GM23338 (cell line): ENCODE results near the gene PTP4A2. TPM values are rescaled to one million over a fixed set of nuclear protein-coding genes. Genes with fewer than 3 reads are reported as not detected.

Experiments used
- ATAC-seq: fragments of 200-7000 bp; cut with Tn5 transposase; 3 replicates; pipeline ENCODE4 v1.9.1; 2020
- DNase-seq: peaks from one replicate; pipeline ENCODE4 v3.0.0-alpha.2; 2015; ENCODE audit warnings: low spot score
- H2AFZ ChIP-seq: fragments of 200-600 bp; sonication (generic); 2 replicates; pipeline ENCODE4 v1.8.0; 2016; ENCODE audit warnings: antibody characterized with exemption, mild to moderate bottlenecking, moderate library complexity
- H3F3A ChIP-seq: fragments of 200-600 bp; sonication (generic); replicated peaks from 2 replicates; pipeline ENCODE4 v1.8.0; 2017; ENCODE audit warnings: antibody characterized with exemption, mixed run types, low read depth
- H3K27ac ChIP-seq: fragments of 200-600 bp; sonication (generic); 2 replicates; pipeline ENCODE4 v1.6.1; 2016; ENCODE audit warnings: low read depth
- H3K27me3 ChIP-seq: fragments of 200-600 bp; sonication (generic); 2 replicates; pipeline ENCODE4 v1.8.0; 2016; ENCODE audit warnings: mild to moderate bottlenecking, mixed run types, moderate library complexity; ENCODE audit not compliant: insufficient read depth
- H3K36me3 ChIP-seq: fragments of 200-600 bp; sonication (generic); 2 replicates; pipeline ENCODE4 v1.8.0; 2016; ENCODE audit warnings: mild to moderate bottlenecking; ENCODE audit not compliant: insufficient read depth
- H3K4me1 ChIP-seq: fragments of 200-600 bp; sonication (generic); 2 replicates; pipeline ENCODE4 v1.8.0; 2016; ENCODE audit warnings: mild to moderate bottlenecking, moderate library complexity; ENCODE audit not compliant: insufficient read depth
- H3K4me2 ChIP-seq: fragments of 200-600 bp; sonication (generic); 2 replicates; pipeline ENCODE4 v1.7.1; 2017; ENCODE audit warnings: mixed run types
- H3K4me3 ChIP-seq: fragments of 200-600 bp; sonication (generic); 2 replicates; pipeline ENCODE4 v1.6.1; 2016; ENCODE audit warnings: mixed run types
- H3K79me2 ChIP-seq: fragments of 200-600 bp; sonication (generic); replicated peaks from 2 replicates; pipeline ENCODE4 v1.8.0; 2017; ENCODE audit warnings: mild to moderate bottlenecking; ENCODE audit not compliant: insufficient read depth
- H3K9me2 ChIP-seq: fragments of 200-600 bp; sonication (generic); 2 replicates; pipeline ENCODE4 v1.8.0; 2017; ENCODE audit not compliant: insufficient read depth
- H4K20me1 ChIP-seq: fragments of 200-600 bp; sonication (generic); replicated peaks from 2 replicates; pipeline ENCODE4 v1.8.0; 2017; ENCODE audit warnings: mild to moderate bottlenecking; ENCODE audit not compliant: insufficient read depth
- H3K27ac Mint-ChIP-seq: 2 replicates; pipeline ENCODE4 v1.8.0; 2020; ENCODE audit warnings: inconsistent platforms, mild to moderate bottlenecking, moderate library complexity, mixed read lengths
- H3K27me3 Mint-ChIP-seq: 3 replicates; pipeline ENCODE4 v1.8.0; 2022; ENCODE audit warnings: low read depth, mild to moderate bottlenecking, moderate library complexity, mixed read lengths, inconsistent platforms; ENCODE audit not compliant: insufficient read depth, poor library complexity
- H3K36me3 Mint-ChIP-seq: 3 replicates; pipeline ENCODE4 v1.8.0; 2021; ENCODE audit warnings: low read depth, mild to moderate bottlenecking, inconsistent platforms, moderate library complexity, mixed read lengths
- H3K4me1 Mint-ChIP-seq: 3 replicates; pipeline ENCODE4 v1.8.0; 2020; ENCODE audit warnings: mild to moderate bottlenecking, inconsistent platforms, mixed read lengths
- H3K4me3 Mint-ChIP-seq: 3 replicates; pipeline ENCODE4 v1.8.0; 2021; ENCODE audit warnings: moderate library complexity, mild to moderate bottlenecking, inconsistent platforms, mixed read lengths
- H3K9me3 Mint-ChIP-seq: 3 replicates; pipeline ENCODE4 v1.8.0; 2020; ENCODE audit warnings: moderate library complexity, mild to moderate bottlenecking, inconsistent platforms, mixed read lengths
- CREB1 ChIP-seq: fragments of 250-450 bp; sonication (Bioruptor Pico); IDR thresholded peaks from 2 replicates; pipeline ENCODE4 v1.5.0; 2020; ENCODE audit warnings: low read depth, mild to moderate bottlenecking, moderate library complexity
- EZH2 ChIP-seq: fragments of 200-600 bp; sonication (generic); IDR thresholded peaks from one replicate; pipeline ENCODE4 v1.8.0; 2017; ENCODE audit warnings: antibody characterized with exemption, mild to moderate bottlenecking, low read depth; ENCODE audit not compliant: unreplicated experiment
- EZH2phosphoT487 ChIP-seq: fragments of 200-600 bp; sonication (generic); IDR thresholded peaks from one replicate; pipeline ENCODE4 v1.8.1; 2018; ENCODE audit warnings: antibody characterized with exemption; ENCODE audit not compliant: unreplicated experiment
- JUNB ChIP-seq: IDR thresholded peaks from one replicate; pipeline ENCODE4 v1.6.1; 2016; ENCODE audit warnings: antibody characterized with exemption; ENCODE audit not compliant: unreplicated experiment
- NANOG ChIP-seq: IDR thresholded peaks from 2 replicates; pipeline ENCODE4 v1.6.1; 2016; ENCODE audit warnings: antibody characterized with exemption, borderline replicate concordance
- POLR2AphosphoS5 ChIP-seq: IDR thresholded peaks from 2 replicates; pipeline ENCODE4 v1.6.1; 2016; ENCODE audit warnings: antibody characterized with exemption, low read depth
- STAT1 ChIP-seq: IDR thresholded peaks from one replicate; pipeline ENCODE4 v1.6.1; 2016; ENCODE audit warnings: antibody characterized with exemption; ENCODE audit not compliant: unreplicated experiment
- ZNF114 ChIP-seq: fragments of 250-450 bp; sonication (Bioruptor Pico); IDR thresholded peaks from 2 replicates; pipeline ENCODE4 v1.5.0; 2020; ENCODE audit warnings: mild to moderate bottlenecking, moderate library complexity
- ZNF331 ChIP-seq: fragments of 250-450 bp; sonication (Bioruptor Pico); IDR thresholded peaks from 2 replicates; pipeline ENCODE4 v1.5.0; 2020; ENCODE audit warnings: low read depth, mild to moderate bottlenecking, moderate library complexity
- polyA plus RNA-seq: library from polyadenylated mRNA; unstranded; fragments of >200 nt; fragmentation: Nextera tagmentation; extraction: Ambion mirVana; gene quantifications from 2 replicates; pipeline ENCODE4 v1.2.1, GENCODE V29; 2016
- total RNA-seq: library from RNA; depleted of rRNA; stranded (reverse); fragments of >200 nt; shearing (Covaris generic); gene quantifications from 2 replicates; pipeline ENCODE4 v1.2.3, GENCODE V29; 2014
- TF ChIP-seq, protein P1 (sequence below), 2 experiments: fragments of 200-600 bp in 1 of 2; sonication (generic) in 1 of 2; conservative IDR thresholded peaks; 2 replicates each; pipeline versions ENCODE4 v1.5.1 to v1.6.1; 2016 to 2017; ENCODE audit warnings: antibody characterized with exemption in 2 of 2, low read depth in 2 of 2, mild to moderate bottlenecking in 2 of 2, moderate library complexity in 1 of 2
- TF ChIP-seq, protein P2 (sequence below): IDR thresholded peaks from 2 replicates; pipeline ENCODE4 v1.6.1; 2016; ENCODE audit warnings: antibody characterized with exemption
- TF ChIP-seq, protein P3 (sequence below): fragments of 250-450 bp; sonication (Bioruptor Pico); IDR thresholded peaks from 2 replicates; pipeline ENCODE4 v1.5.0; 2020; ENCODE audit warnings: mild to moderate bottlenecking, moderate library complexity
- TF ChIP-seq, protein P4 (sequence below): IDR thresholded peaks from one replicate; pipeline ENCODE4 v1.6.1; 2018; ENCODE audit warnings: antibody characterized with exemption; ENCODE audit not compliant: unreplicated experiment

The PTP4A2 gene
- total and polyA plus RNA-seq, 2 experiments from 2014 or later: 153 to 260 TPM

DNA sequence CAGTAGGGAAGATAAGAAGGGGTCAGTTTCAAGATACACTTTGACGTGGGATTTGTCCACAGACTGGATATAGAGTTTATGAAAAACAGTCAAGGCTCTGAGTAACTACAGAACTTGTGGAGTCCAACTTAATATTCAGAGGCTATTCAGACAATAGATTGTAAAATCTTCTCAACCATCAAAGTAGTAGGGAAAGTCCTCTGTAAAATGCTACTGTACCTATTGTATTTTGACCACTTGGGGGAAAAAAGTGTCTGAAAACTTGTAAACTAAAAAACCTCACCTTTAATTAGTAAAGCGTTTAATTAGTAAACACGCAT lies 10.5 kb downstream of the PTP4A2 start:
- H3K4me2 ChIP-seq: no peak overlapping the region
- H3K9me2 ChIP-seq: no peaks in the 10 kb centered on the region
- Mint-ChIP-seq H3K4me1 (peaks cover 45% of the 10 kb centered on the region), H3K9me3 (no peaks in the 10 kb centered on the region), H3K4me3 (no peak overlapping the region), H3K27me3 (no peaks in the 10 kb centered on the region), H3K36me3 (no peaks in the 10 kb centered on the region), H3K27ac (no peak overlapping the region)
- peaks cover 99% of the 10 kb centered on the region for H3K79me2 ChIP-seq
- H3F3A ChIP-seq: no peaks in the 10 kb centered on the region
- ATAC-seq (no peak), DNase-seq (no peak)
- H2AFZ ChIP-seq: no peak overlapping the region
- H3K36me3 ChIP-seq: no peaks in the 10 kb centered on the region
- H3K4me3 ChIP-seq: no peak overlapping the region
- no peak for TF ChIP-seq STAT1
- no peak for TF ChIP-seq NANOG
- no peak for TF ChIP-seq EZH2phosphoT487
- TF ChIP-seq JUNB: no peak
- no peak for TF ChIP-seq POLR2AphosphoS5
- TF ChIP-seq EZH2: no peak
- TF ChIP-seq CREB1: no peak
- TF ChIP-seq ZNF114 (CRISPR knock-in tag): no peak
- TF ChIP-seq, protein P1, sequence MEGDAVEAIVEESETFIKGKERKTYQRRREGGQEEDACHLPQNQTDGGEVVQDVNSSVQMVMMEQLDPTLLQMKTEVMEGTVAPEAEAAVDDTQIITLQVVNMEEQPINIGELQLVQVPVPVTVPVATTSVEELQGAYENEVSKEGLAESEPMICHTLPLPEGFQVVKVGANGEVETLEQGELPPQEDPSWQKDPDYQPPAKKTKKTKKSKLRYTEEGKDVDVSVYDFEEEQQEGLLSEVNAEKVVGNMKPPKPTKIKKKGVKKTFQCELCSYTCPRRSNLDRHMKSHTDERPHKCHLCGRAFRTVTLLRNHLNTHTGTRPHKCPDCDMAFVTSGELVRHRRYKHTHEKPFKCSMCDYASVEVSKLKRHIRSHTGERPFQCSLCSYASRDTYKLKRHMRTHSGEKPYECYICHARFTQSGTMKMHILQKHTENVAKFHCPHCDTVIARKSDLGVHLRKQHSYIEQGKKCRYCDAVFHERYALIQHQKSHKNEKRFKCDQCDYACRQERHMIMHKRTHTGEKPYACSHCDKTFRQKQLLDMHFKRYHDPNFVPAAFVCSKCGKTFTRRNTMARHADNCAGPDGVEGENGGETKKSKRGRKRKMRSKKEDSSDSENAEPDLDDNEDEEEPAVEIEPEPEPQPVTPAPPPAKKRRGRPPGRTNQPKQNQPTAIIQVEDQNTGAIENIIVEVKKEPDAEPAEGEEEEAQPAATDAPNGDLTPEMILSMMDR (conservative IDR thresholded peaks at IDR 0.05; ENCODE audit: low read depth in 2 of 2): no peak
- TF ChIP-seq, protein P2, sequence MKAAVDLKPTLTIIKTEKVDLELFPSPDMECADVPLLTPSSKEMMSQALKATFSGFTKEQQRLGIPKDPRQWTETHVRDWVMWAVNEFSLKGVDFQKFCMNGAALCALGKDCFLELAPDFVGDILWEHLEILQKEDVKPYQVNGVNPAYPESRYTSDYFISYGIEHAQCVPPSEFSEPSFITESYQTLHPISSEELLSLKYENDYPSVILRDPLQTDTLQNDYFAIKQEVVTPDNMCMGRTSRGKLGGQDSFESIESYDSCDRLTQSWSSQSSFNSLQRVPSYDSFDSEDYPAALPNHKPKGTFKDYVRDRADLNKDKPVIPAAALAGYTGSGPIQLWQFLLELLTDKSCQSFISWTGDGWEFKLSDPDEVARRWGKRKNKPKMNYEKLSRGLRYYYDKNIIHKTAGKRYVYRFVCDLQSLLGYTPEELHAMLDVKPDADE: no peak
- TF ChIP-seq ZNF331: no peak
- TF ChIP-seq, protein P3, sequence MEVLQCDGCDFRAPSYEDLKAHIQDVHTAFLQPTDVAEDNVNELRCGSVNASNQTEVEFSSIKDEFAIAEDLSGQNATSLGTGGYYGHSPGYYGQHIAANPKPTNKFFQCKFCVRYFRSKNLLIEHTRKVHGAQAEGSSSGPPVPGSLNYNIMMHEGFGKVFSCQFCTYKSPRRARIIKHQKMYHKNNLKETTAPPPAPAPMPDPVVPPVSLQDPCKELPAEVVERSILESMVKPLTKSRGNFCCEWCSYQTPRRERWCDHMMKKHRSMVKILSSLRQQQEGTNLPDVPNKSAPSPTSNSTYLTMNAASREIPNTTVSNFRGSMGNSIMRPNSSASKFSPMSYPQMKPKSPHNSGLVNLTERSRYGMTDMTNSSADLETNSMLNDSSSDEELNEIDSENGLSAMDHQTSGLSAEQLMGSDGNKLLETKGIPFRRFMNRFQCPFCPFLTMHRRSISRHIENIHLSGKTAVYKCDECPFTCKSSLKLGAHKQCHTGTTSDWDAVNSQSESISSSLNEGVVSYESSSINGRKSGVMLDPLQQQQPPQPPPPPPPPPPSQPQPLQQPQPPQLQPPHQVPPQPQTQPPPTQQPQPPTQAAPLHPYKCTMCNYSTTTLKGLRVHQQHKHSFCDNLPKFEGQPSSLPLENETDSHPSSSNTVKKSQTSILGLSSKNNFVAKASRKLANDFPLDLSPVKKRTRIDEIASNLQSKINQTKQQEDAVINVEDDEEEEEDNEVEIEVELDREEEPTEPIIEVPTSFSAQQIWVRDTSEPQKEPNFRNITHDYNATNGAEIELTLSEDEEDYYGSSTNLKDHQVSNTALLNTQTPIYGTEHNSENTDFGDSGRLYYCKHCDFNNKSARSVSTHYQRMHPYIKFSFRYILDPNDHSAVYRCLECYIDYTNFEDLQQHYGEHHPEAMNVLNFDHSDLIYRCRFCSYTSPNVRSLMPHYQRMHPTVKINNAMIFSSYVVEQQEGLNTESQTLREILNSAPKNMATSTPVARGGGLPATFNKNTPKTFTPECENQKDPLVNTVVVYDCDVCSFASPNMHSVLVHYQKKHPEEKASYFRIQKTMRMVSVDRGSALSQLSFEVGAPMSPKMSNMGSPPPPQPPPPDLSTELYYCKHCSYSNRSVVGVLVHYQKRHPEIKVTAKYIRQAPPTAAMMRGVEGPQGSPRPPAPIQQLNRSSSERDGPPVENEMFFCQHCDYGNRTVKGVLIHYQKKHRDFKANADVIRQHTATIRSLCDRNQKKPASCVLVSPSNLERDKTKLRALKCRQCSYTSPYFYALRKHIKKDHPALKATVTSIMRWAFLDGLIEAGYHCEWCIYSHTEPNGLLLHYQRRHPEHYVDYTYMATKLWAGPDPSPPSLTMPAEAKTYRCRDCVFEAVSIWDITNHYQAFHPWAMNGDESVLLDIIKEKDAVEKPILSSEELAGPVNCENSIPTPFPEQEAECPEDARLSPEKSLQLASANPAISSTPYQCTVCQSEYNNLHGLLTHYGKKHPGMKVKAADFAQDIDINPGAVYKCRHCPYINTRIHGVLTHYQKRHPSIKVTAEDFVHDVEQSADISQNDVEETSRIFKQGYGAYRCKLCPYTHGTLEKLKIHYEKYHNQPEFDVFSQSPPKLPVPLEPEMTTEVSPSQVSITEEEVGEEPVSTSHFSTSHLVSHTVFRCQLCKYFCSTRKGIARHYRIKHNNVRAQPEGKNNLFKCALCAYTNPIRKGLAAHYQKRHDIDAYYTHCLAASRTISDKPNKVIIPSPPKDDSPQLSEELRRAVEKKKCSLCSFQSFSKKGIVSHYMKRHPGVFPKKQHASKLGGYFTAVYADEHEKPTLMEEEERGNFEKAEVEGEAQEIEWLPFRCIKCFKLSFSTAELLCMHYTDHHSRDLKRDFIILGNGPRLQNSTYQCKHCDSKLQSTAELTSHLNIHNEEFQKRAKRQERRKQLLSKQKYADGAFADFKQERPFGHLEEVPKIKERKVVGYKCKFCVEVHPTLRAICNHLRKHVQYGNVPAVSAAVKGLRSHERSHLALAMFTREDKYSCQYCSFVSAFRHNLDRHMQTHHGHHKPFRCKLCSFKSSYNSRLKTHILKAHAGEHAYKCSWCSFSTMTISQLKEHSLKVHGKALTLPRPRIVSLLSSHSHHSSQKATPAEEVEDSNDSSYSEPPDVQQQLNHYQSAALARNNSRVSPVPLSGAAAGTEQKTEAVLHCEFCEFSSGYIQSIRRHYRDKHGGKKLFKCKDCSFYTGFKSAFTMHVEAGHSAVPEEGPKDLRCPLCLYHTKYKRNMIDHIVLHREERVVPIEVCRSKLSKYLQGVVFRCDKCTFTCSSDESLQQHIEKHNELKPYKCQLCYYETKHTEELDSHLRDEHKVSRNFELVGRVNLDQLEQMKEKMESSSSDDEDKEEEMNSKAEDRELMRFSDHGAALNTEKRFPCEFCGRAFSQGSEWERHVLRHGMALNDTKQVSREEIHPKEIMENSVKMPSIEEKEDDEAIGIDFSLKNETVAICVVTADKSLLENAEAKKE (CRISPR knock-in tag): no peak
- TF ChIP-seq, protein P4, sequence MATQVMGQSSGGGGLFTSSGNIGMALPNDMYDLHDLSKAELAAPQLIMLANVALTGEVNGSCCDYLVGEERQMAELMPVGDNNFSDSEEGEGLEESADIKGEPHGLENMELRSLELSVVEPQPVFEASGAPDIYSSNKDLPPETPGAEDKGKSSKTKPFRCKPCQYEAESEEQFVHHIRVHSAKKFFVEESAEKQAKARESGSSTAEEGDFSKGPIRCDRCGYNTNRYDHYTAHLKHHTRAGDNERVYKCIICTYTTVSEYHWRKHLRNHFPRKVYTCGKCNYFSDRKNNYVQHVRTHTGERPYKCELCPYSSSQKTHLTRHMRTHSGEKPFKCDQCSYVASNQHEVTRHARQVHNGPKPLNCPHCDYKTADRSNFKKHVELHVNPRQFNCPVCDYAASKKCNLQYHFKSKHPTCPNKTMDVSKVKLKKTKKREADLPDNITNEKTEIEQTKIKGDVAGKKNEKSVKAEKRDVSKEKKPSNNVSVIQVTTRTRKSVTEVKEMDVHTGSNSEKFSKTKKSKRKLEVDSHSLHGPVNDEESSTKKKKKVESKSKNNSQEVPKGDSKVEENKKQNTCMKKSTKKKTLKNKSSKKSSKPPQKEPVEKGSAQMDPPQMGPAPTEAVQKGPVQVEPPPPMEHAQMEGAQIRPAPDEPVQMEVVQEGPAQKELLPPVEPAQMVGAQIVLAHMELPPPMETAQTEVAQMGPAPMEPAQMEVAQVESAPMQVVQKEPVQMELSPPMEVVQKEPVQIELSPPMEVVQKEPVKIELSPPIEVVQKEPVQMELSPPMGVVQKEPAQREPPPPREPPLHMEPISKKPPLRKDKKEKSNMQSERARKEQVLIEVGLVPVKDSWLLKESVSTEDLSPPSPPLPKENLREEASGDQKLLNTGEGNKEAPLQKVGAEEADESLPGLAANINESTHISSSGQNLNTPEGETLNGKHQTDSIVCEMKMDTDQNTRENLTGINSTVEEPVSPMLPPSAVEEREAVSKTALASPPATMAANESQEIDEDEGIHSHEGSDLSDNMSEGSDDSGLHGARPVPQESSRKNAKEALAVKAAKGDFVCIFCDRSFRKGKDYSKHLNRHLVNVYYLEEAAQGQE: no peak
- H3K27ac ChIP-seq: no peak overlapping the region
- H3K27me3 ChIP-seq: no peaks in the 10 kb centered on the region
- peaks cover 57% of the 10 kb centered on the region for H4K20me1 ChIP-seq
- H3K4me1 ChIP-seq: peaks cover 40% of the 10 kb centered on the region
